HK-2 (cell line): ENCODE measurements around the gene KCNAB3.
"Not testable (repeated sequence)": the region's sequence is repeated elsewhere in the genome, so short reads cannot be mapped to it uniquely, and the experiment has no call there.

Experiments used
- DNase-seq: peaks from one replicate; pipeline ENCODE4 v3.0.0-alpha.2; 2018; ENCODE audit not compliant: unreplicated experiment

Gene KCNAB3

GRCh38 chr17:7929158-7930023 lies at the start of gene KCNAB3:
KCNAB3 (minus strand) TSS chr17:7929856; CDS start chr17:7929435, 421 bp downstream.
- no peak for DNase-seq

DNA sequence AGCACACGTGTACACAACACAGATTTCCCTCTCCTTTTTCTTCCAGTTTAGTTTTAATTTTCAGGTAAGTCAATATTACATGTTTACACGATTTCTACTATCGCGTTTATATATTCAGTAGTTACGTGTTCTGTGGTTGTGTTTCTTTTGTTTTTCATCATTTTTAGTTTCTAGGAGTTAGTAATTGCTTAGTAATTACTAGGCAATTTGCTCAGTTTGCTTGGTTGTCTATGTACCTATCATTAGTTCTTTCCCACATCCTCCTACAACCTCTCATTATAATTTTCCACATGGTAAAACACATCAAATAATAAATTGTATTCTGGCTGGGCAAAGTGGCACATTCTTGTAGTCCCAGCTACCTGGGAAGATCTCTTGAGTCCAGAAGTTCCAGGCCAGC lies 48.1 kb upstream of the KCNAB3 start:
- no peak for DNase-seq

- no peak for DNase-seq
Observed at GRCh38 chr17:7977039-7977438, 47.4 kb upstream of the KCNAB3 start.

- no peak for DNase-seq
Observed at GRCh38 chr17:7974638-7975131, 45.0 kb upstream of the KCNAB3 start.

DNA sequence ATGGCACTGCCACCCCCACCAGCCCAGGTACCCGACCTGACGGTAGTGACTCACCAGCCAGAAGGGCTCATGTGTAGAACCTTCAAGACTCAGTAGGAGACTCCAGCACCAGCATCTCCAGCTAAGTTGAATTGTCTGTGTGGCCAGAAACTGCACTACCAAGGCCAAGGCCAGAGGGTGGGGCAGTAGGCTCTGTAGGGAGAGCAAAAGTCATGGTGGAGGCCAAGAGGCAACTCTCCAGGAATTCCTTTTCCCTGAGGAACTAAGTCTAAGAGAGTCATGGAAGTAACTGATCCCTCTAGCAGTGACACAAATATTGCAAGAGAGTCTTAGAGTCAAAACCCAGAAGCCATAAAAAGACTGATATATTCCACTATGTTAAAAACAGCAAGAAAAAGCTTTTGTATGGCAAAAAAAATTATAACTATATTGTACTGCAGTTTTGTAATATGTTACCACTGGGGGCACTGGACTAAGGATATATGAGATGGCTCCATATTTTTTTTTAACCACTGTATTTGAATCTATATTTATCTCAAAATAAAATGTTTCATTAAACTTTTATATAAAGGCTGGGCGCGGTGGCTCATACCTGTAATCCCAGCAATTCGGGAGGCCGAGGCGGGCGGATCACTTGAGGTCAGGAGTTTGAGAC lies 42.6 kb upstream of the KCNAB3 start:
- DNase-seq: no peak

DNA sequence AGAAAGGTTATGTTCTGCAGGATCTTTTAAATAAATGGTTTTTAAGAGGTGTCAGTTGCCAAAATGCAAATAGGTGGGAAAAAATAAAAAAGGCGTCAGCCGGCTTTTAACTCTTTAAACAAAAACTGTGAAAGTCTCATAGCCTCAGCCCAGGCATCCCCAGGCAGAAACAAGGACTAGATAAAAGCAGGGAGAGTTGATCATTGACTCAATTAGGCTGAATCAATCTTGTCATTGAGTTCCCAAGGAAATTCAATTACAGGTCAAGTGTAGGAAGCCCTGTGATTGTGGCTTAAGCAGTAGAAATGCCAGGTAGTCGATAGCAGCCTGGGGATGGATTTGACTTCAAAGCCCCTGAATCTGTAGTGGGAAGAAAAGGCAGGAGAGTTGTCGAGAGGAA lies 42.0 kb upstream of the KCNAB3 start:
- no peak for DNase-seq

DNA sequence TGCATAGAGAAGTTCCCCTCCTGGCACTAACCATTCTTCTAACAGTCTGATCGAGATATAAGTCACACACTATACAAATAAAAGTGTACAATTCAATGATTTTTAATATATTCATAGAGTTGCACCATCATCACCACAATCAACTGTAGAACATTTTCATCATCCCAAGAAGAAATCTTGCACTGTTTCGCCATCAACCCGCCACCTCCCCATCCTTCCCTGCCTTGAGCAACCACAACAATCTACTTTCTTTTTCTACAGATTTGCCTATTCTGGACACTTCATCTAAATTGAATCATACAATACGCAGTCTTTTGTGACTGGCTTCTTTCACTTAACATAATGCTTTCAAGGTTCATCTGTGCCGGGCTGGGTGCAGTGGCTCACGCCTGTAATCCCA lies 39.8 kb upstream of the KCNAB3 start:
- DNase-seq: no peak

DNA sequence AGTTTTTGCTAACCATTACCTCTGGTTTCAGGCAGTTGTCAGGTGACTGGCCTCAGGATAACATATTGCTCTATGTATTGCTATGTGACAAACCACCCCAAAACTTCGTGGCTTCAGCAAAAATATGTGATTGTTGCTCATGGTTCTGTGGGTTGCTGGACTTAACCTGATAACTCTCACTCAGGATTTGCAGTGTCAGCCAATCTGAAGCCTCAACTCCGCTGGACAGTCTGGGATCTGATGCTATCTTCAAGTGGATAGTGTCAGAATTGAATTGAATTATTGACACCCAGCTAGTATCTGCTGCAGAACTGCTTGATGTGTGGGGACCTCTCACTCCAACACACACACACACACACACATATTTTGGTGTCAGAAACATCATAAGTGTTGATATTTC lies 38.1 kb upstream of the KCNAB3 start:
- DNase-seq: no peak

DNA sequence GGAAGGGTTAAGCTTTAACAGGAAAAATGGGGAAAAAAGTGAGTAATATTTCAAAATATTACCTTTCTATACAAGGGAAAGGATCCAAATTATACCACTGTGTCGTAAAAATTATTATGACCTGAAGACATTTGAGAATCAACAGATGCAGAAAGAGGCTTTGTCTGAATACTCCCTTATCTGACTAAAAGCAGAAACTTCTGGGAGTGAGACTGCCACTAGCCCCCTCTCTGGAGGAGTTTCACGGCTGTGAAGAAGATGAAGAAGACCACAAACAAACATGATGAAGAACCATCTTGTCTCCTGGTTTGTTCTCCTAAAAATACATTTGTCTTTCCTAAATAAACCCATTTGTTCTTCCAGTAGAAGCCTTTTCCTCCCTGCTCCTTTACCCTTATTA lies 31.8 kb upstream of the KCNAB3 start:
- no peak for DNase-seq

DNA sequence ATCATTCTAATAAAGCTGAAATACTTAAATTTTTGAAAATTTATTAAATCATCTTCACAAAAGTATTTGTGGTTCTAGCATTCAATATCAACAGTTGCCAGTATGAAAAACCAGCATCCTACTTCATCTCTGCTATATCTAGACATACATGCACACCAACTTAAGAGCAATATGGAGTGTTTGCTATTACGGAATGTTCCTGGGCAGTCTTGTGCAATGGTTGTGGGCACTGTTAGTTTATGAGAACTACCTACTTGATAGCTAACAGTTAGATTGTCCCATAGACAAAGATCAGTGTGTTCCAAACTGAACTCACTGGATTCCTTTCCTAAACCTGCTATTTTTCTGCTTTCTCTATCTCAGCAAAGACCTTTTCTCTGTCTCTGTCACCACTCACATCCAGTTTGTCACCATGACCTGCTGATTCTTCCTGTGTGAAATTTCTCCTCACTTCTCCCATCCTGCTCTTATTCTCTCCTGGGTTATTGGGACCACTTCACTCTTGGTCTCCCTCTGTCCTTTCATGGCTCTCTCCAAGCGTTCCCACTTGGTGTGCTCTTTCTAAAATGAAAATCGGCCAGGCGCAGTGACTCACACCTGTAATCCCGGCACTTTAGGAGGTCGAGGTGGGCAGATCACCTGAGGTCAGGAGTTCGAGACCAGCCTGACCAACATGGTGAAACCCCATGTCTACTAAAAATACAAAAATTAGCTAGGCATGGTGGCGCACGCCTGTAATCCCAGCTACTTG lies 30.0 kb upstream of the KCNAB3 start:
- no peak for DNase-seq

GRCh38 chr17:7956228-7956965 lies 26.7 kb upstream of the KCNAB3 start:
- DNase-seq: no peak

- no peak for DNase-seq
Observed at GRCh38 chr17:7955414-7956227, 26.0 kb upstream of the KCNAB3 start.

DNA sequence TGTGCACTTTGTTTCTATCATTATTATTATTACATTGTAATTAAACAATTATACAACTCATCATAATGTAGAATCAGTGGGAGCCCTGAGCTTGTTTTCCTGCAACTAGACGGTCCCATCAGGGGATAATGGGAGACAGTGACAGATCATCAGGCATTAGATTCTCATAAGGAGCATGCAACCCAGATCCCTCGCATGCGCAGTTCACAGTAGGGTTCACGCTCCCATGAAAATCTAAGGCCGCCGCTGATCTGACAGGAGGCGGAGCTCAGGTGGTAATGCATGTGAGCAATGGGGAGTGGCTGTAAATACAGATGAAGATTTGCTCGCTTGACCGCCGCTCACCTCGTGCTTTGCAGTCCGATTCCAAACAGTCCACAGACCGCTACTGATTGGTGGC lies 23.6 kb upstream of the KCNAB3 start:
- DNase-seq: not testable (repeated sequence)

DNA sequence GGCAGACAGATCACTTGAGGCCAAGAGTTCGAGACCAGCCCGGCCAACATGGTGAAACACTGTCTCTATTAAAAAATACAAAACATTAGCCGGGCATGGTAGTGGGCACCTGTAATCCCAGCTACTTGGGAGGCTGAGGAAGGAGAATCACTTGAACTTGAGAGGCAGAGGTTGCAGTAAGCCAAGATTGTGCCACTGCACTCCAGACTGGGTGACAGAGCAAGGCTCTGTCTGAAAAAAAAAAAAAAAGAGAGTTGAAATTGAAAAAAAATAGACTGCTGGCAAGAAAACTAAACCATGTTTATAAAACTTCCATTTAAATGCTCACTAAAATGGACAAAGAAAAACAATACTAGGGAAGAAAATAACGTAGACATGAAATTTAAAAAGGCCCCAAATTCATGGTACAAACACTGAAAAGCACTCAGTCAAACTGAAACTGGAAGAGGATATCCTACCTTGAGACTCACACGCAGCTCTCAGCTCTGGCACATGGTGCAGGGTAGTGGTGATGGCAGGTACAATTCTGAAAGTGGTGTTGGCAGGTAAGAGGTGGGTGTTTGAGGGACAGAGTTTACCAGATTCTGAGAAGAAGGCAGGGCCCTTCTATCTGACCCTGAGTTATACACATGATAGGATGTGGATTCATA lies 21.6 kb upstream of the KCNAB3 start:
- no peak for DNase-seq

DNA sequence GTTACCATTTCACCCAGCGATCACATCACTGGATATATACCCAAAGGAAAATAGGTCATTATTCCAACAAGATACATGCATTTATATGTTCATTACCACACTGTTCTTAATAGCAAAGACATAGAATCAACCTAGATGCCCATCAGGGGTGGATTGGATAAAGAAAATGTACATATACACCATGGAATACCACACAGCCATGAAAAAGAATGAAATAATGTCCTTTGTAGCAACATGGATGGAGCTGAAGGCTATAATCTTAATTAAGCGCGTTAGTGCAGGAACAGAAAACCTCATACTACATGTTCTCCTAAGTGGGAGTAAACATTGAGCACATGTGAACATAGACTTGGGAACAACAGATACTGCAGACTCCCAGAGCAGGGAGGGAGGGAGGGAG lies 20.9 kb upstream of the KCNAB3 start:
- no peak for DNase-seq

DNA sequence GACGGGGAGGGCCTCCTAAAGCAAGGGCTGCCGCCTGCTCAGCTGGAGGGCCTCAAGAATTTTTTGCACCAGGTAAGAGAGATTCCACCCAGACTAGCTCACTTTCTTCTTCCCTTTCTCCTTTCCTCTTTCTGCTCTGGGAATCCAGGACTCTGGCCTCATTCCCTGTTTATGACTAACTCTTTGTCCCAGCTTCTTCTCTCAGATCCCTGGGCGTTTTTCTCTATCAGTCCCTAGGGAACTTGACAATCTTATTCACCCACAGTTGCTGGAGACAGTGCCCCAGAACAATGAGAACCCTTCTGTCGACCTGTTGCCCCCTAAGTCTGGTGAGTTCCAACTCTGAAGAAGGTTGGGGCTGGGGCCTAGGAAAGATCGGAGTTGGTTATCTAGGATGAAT lies 18.0 kb upstream of the KCNAB3 start:
- no peak for DNase-seq

- DNase-seq: no peak
Observed at GRCh38 chr17:7946441-7946840, 16.8 kb upstream of the KCNAB3 start.

- DNase-seq: no peak
Observed at GRCh38 chr17:7945651-7946050, 16.0 kb upstream of the KCNAB3 start.

- DNase-seq: no peak
Observed at GRCh38 chr17:7944326-7944725, 14.7 kb upstream of the KCNAB3 start.

DNA sequence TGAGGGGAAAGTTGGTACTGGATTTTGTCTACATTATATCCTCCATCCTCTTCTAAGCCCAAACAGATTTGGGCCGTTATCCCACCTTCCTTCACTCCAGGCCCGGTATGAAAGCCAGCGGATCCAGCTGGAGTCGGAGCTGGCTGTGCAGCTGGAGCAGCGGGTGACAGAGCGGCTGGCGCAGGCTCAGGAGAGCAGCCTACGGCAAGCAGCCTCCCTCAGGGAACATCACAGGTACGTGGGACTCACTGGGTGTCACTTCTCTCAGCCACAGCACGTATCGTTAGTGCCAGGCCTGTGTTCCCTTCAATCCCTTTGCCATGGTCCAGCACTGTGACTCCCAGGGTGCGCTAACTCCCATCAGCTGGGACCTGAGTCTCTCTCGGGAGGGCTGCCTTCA lies 13.6 kb upstream of the KCNAB3 start:
- DNase-seq: no peak
